Panc1 (cell line): ENCODE data around the gene MLLT10. TPM values are rescaled to one million over a fixed set of nuclear protein-coding genes. Genes with fewer than 3 reads are reported as not detected.

Experiments used
- ATAC-seq: fragments of 200-7000 bp; cut with Tn5 transposase; 2 replicates; pipeline ENCODE4 v1.9.1; 2020; ENCODE audit warnings: mild to moderate bottlenecking, moderate library complexity
- BruUV-seq: library from RNA; stranded (reverse); fragments of 400-500 nt; replicated peaks from 2 replicates; lab custom pipeline; 2021; lab: Mats Ljungman, UMichigan
- CTCF ChIA-PET: fragments of 300-600 bp; sonication (Branson Sonifier 250); formaldehyde crosslinking; loops from one replicate; lab custom pipeline; 2022; ENCODE audit warnings: antibody characterized with exemption; lab: Charles Lee
- POLR2A ChIA-PET: fragments of 300-600 bp; sonication (Branson Sonifier 250); formaldehyde crosslinking; loops from one replicate; lab custom pipeline; 2022; ENCODE audit warnings: antibody characterized with exemption; lab: Charles Lee
- DNase-seq: peaks from one replicate; pipeline ENCODE4 v3.0.0-alpha.2; 2010; ENCODE audit warnings: low read depth, low spot score
- H3K27ac ChIP-seq: 2 replicates; pipeline ENCODE4 v1.5.1; 2011; ENCODE audit warnings: mild to moderate bottlenecking, low read length, inconsistent platforms
- H3K27me3 ChIP-seq: fragments of 200-500 bp; sonication (Bioruptor generic); 2 replicates; pipeline ENCODE4 v1.6.0; 2014; ENCODE audit warnings: low read length, inconsistent platforms; ENCODE audit not compliant: control insufficient read depth, insufficient read depth
- H3K36me3 ChIP-seq: fragments of 200-500 bp; sonication (Bioruptor generic); 2 replicates; pipeline ENCODE4 v1.5.1; 2014; ENCODE audit warnings: inconsistent platforms, mild to moderate bottlenecking, low read length, moderate library complexity; ENCODE audit not compliant: control insufficient read depth, insufficient read depth
- H3K4me1 ChIP-seq: 2 replicates; pipeline ENCODE4 v1.5.1; 2011; ENCODE audit warnings: inconsistent platforms, mild to moderate bottlenecking, low read length, moderate library complexity; ENCODE audit not compliant: control insufficient read depth, insufficient read depth
- H3K4me3 ChIP-seq, 2 experiments: 2 replicates each; pipeline ENCODE4 v1.5.1; 2011 to 2012; ENCODE audit warnings: low read depth in 2 of 2, low read length in 2 of 2, mild to moderate bottlenecking in 2 of 2, inconsistent platforms in 1 of 2, moderate library complexity in 1 of 2
- H3K9me3 ChIP-seq: fragments of 200-500 bp; sonication (Bioruptor generic); 2 replicates; pipeline ENCODE4 v1.5.1; 2014; ENCODE audit warnings: low read depth, mild to moderate bottlenecking, inconsistent platforms, low read length, moderate library complexity; ENCODE audit not compliant: control insufficient read depth, insufficient read depth
- CTCF ChIP-seq: fragments of 450-650 bp; IDR thresholded peaks from 2 replicates; pipeline ENCODE4 v1.5.1; 2017; ENCODE audit warnings: mild to moderate bottlenecking
- POLR2AphosphoS5 ChIP-seq: IDR thresholded peaks from 2 replicates; pipeline ENCODE4 v1.6.1; 2012; ENCODE audit warnings: mild to moderate bottlenecking, low read depth, low read length, moderate library complexity
- REST ChIP-seq, 2 experiments: IDR thresholded peaks; 2 replicates each; pipeline ENCODE4 v1.6.1; 2011 to 2012; ENCODE audit warnings: low read depth in 2 of 2, control low read depth in 1 of 2, low read length in 1 of 2, mild to moderate bottlenecking in 1 of 2, moderate library complexity in 1 of 2; ENCODE audit not compliant: insufficient read depth in 1 of 2
- SIN3A ChIP-seq: IDR thresholded peaks from 2 replicates; pipeline ENCODE4 v1.6.1; 2012; ENCODE audit warnings: low read depth, mild to moderate bottlenecking, low read length, moderate library complexity, borderline replicate concordance; ENCODE audit not compliant: insufficient read depth
- TCF7L2 ChIP-seq: IDR thresholded peaks from 2 replicates; pipeline ENCODE4 v1.6.1; 2011; ENCODE audit warnings: mild to moderate bottlenecking, low read depth, low read length, inconsistent platforms
- in situ Hi-C: cut with HindIII; loops from 2 replicates; pipeline ENCODE4 v1.10.0; 2016; ENCODE audit warnings: low sequenced_read_pairs, low pct_unique_long_range_greater_than_20kb
- intact Hi-C: fragments of 100-400 bp; cut with micrococcal nuclease; formaldehyde crosslinking; loops from one replicate; pipeline ENCODE4 v1.10.0; 2022; ENCODE audit not compliant: unreplicated experiment
- total RNA-seq: library from RNA; stranded (reverse); gene quantifications from one replicate; pipeline ENCODE4 v1.2.1, GENCODE V29; 2021; ENCODE audit not compliant: unreplicated experiment

MLLT10 gene
- total RNA-seq, 1 experiment from 2014 or later = 33.4 TPM

- Histone ChIP-seq H3K9me3 (no peaks in the 10 kb centered on the region), H3K27ac (peak overlapping the region; percentile 98), H3K4me1 (peaks cover 43% of the 10 kb centered on the region), H3K4me3 (peak overlapping the region; percentile 48 to 56), H3K27me3 (no peaks in the 10 kb centered on the region), H3K36me3 (no peaks in the 10 kb centered on the region; the same call in 1 of the 2 replicates)
- DNase-seq = no peak
- intact Hi-C loops = loop anchor here (10.0 kb wide), 1 partner anchor 353 kb away; no protein-coding TSS in a partner anchor
- POLR2A ChIA-PET = interaction anchor here (1.2 kb wide), 1 partner anchor 10 kb away, joined by 6 read pairs; no protein-coding TSS in a partner anchor
- ATAC-seq = no peak
- CTCF ChIA-PET = interaction anchor here (0.6 kb wide), 1 partner anchor 42 kb away, joined by 3 read pairs; no protein-coding TSS in a partner anchor
- BruUV-seq = no TSS peak
- in situ Hi-C loops = no loop called here
- TF ChIP-seq REST (IDR thresholded peaks at IDR 0.05; ENCODE audit: insufficient read depth in 1 of 2, low read depth in 2 of 2, low read length in 1 of 2) (no peak), CTCF (no peak), POLR2AphosphoS5 (no peak), SIN3A (no peak), TCF7L2 (no peak)
Observed at GRCh38 chr10:21527598-21528235, 6.3 kb upstream of the MLLT10 start.

GRCh38 chr10:21528236-21529031 lies 5.6 kb upstream of the MLLT10 start:
- TF ChIP-seq CTCF (no peak), SIN3A (no peak), REST (IDR thresholded peaks at IDR 0.05; ENCODE audit: insufficient read depth in 1 of 2, low read depth in 2 of 2, low read length in 1 of 2) (no peak), POLR2AphosphoS5 (no peak), TCF7L2 (no peak)
- CTCF ChIA-PET = no interaction called here
- in situ Hi-C loops = no loop called here

More at GRCh38 chr10:21528236-21529031, 5.6 kb upstream of the MLLT10 start:
- BruUV-seq = no TSS peak
- no peaks in the 10 kb centered on the region; the same call in 1 of the 2 replicates for H3K36me3 ChIP-seq
- peak overlapping the region; percentile 48 to 56 for H3K4me3 ChIP-seq
- no peak for ATAC-seq
- no peaks in the 10 kb centered on the region for H3K27me3 ChIP-seq
- H3K9me3 ChIP-seq = no peaks in the 10 kb centered on the region
- intact Hi-C loops = loop anchor here (10.0 kb wide), 1 partner anchor 354 kb away; no protein-coding TSS in a partner anchor
- H3K4me1 ChIP-seq = peaks cover 40% of the 10 kb centered on the region
- no peak for DNase-seq
- POLR2A ChIA-PET = interaction anchor here (0.8 kb wide), 1 partner anchor 32 kb away, joined by 3 read pairs; no protein-coding TSS in a partner anchor
- H3K27ac ChIP-seq = peak overlapping the region; percentile 98
